ENCODE results near the gene ISY1. TPM values are rescaled to one million over a fixed set of nuclear protein-coding genes. Genes with fewer than 3 reads are reported as not detected.
"Not testable (repeated sequence)": the region's sequence is repeated elsewhere in the genome, so short reads cannot be mapped to it uniquely, and the experiment has no call there.

Gene ISY1
- total RNA-seq, 1 experiment from 2014 or later = 43.6 TPM

GRCh38 chr3:129195731-129196256 lies 34.9 kb upstream of the ISY1 start (continued):
- TF ChIP-seq REST (IDR thresholded peaks at IDR 0.05; ENCODE audit: low read depth) (no peak), ZFX (IDR thresholded peaks at IDR 0.05) (no peak), TCF7L2 (IDR thresholded peaks at IDR 0.05; ENCODE audit: borderline replicate concordance, extremely low read depth, insufficient read depth, insufficient read length) (no peak)

- DNase-seq (ENCODE audit: low read depth, low spot score); H3K9me2 ChIP-seq (ENCODE audit: insufficient read depth); ATAC-seq; H3K4me2 ChIP-seq (ENCODE audit: low read length); H3K4me1 ChIP-seq (ENCODE audit: control insufficient read depth in 1 of 2, insufficient read depth in 2 of 2, low read length in 2 of 2); BruUV-seq (replicated peaks); H3K9ac ChIP-seq (ENCODE audit: low read length); intact Hi-C loops (cut with micrococcal nuclease); CTCF ChIA-PET; POLR2A ChIA-PET; H3K9me3 ChIP-seq (ENCODE audit: control insufficient read depth in 1 of 2, insufficient read depth in 1 of 2, low read depth in 1 of 2, low read length in 2 of 2); H4K20me1 ChIP-seq (ENCODE audit: insufficient read depth); H3K4me3 ChIP-seq (replicated peaks in 1 of 2; ENCODE audit: low read depth in 1 of 2, low read length in 2 of 2); RAD21 ChIA-PET (ENCODE audit: low non-redundant PET in 1 of 2, low total read pairs in 2 of 2, uncharacterized antibody in 2 of 2, unreplicated experiment in 2 of 2); H3K27ac ChIP-seq (ENCODE audit: low read depth, low read length); H3K27me3 ChIP-seq (ENCODE audit: insufficient read depth, low read length); H3K36me3 ChIP-seq (ENCODE audit: control insufficient read depth in 1 of 2, insufficient read depth in 2 of 2, low read length in 2 of 2); H2AFZ ChIP-seq (ENCODE audit: low read depth, low read length, poor library complexity, severe bottlenecking): not testable (repeated sequence)
- H3K79me2 ChIP-seq (ENCODE audit: insufficient read depth, low read length) = peaks cover 14% of the 10 kb centered on the region
Measured at GRCh38 chr3:129189793-129190192, 28.9 kb upstream of the ISY1 start.

GRCh38 chr3:129187857-129188256 lies 27.0 kb upstream of the ISY1 start:
- POLR2A ChIA-PET = no interaction called here
- DNase-seq (ENCODE audit: low read depth, low spot score) (no peak), ATAC-seq (no peak)
- no peak for TF ChIP-seq ELF1 (IDR thresholded peaks at IDR 0.05; ENCODE audit: borderline replicate concordance, low read depth)
- no peak overlapping the region for H2AFZ ChIP-seq (ENCODE audit: low read depth, low read length, poor library complexity, severe bottlenecking)
- H4K20me1 ChIP-seq (ENCODE audit: insufficient read depth) = no peaks in the 10 kb centered on the region
- no peak overlapping the region for H3K4me3 ChIP-seq (replicated peaks in 1 of 2; ENCODE audit: low read depth in 1 of 2, low read length in 2 of 2)
- RAD21 ChIA-PET (ENCODE audit: low non-redundant PET in 1 of 2, low total read pairs in 2 of 2, uncharacterized antibody in 2 of 2, unreplicated experiment in 2 of 2) = no interaction called here
- H3K27ac ChIP-seq (ENCODE audit: low read depth, low read length) = no peak overlapping the region
- peaks cover 0 to 8% of the 10 kb centered on the region in 2 experiments; a peak in 1 of 4 replicates for H3K4me1 ChIP-seq (ENCODE audit: control insufficient read depth in 1 of 2, insufficient read depth in 2 of 2, low read length in 2 of 2)
- H3K36me3 ChIP-seq (ENCODE audit: control insufficient read depth in 1 of 2, insufficient read depth in 2 of 2, low read length in 2 of 2) = no peaks in the 10 kb centered on the region
- H3K4me2 ChIP-seq (ENCODE audit: low read length) = no peak overlapping the region
- CTCF ChIA-PET = no interaction called here
- no peaks in the 10 kb centered on the region for H3K9me2 ChIP-seq (ENCODE audit: insufficient read depth)
- peaks cover 31% of the 10 kb centered on the region for H3K79me2 ChIP-seq (ENCODE audit: insufficient read depth, low read length)
- H3K9ac ChIP-seq (ENCODE audit: low read length) = no peak overlapping the region
- no peaks in the 10 kb centered on the region for H3K27me3 ChIP-seq (ENCODE audit: insufficient read depth, low read length)
- BruUV-seq (replicated peaks) = no TSS peak
- H3K9me3 ChIP-seq (ENCODE audit: control insufficient read depth in 1 of 2, insufficient read depth in 1 of 2, low read depth in 1 of 2, low read length in 2 of 2) = no peaks in the 10 kb centered on the region
- intact Hi-C loops (cut with micrococcal nuclease) = no loop called here

All from HCT116 (cell line).